WTC11 (cell line): Measurements from ENCODE around the gene ZNF48. TPM values are rescaled to one million over a fixed set of nuclear protein-coding genes. Genes with fewer than 3 reads are reported as not detected.

Experiments used
- ATAC-seq: fragments of 200-7000 bp; cut with Tn5 transposase; 2 replicates; pipeline ENCODE4 v1.10.0; 2021; ENCODE audit warnings: mild to moderate bottlenecking, moderate library complexity
- CTCF ChIA-PET: fragments of 300-600 bp; sonication (Branson Sonifier 250); formaldehyde crosslinking; loops from one replicate; lab custom pipeline; 2021; ENCODE audit warnings: antibody characterized with exemption; lab: Charles Lee
- POLR2A ChIA-PET: fragments of 350-600 bp; sonication (Branson Sonifier 250); formaldehyde crosslinking; loops from one replicate; lab custom pipeline; 2021; ENCODE audit warnings: antibody characterized with exemption; lab: Charles Lee
- DNase-seq: peaks from one replicate; pipeline ENCODE4 v3.0.0; 2021; ENCODE audit warnings: low spot score
- H3K27ac Mint-ChIP-seq: 2 replicates; pipeline ENCODE4 v1.8.0; 2021; ENCODE audit warnings: mixed read lengths
- H3K27me3 Mint-ChIP-seq: 2 replicates; pipeline ENCODE4 v1.8.0; 2021; ENCODE audit warnings: low read depth, mild to moderate bottlenecking, moderate library complexity, mixed read lengths
- H3K36me3 Mint-ChIP-seq: 2 replicates; pipeline ENCODE4 v1.8.0; 2021; ENCODE audit warnings: mixed read lengths
- H3K4me1 Mint-ChIP-seq: 2 replicates; pipeline ENCODE4 v1.8.0; 2022; ENCODE audit warnings: mixed read lengths
- H3K4me3 Mint-ChIP-seq: 2 replicates; pipeline ENCODE4 v1.8.0; 2021; ENCODE audit warnings: mild to moderate bottlenecking, moderate library complexity, mixed read lengths
- H3K9me3 Mint-ChIP-seq: 2 replicates; pipeline ENCODE4 v1.8.0; 2021; ENCODE audit warnings: mixed read lengths
- CREB1 ChIP-seq: sonication (generic); formaldehyde crosslinking; IDR thresholded peaks from 2 replicates; pipeline ENCODE4 v1.8.0; 2023; ENCODE audit warnings: mild to moderate bottlenecking, missing genetic modification reagents
- EMX1 ChIP-seq: fragments of 250-450 bp; sonication (Bioruptor Pico); IDR thresholded peaks from 2 replicates; pipeline ENCODE4 v1.8.0; 2021; ENCODE audit warnings: mild to moderate bottlenecking
- FOXK1 ChIP-seq: sonication (generic); formaldehyde crosslinking; IDR thresholded peaks from 2 replicates; pipeline ENCODE4 v1.8.0; 2022; ENCODE audit warnings: mild to moderate bottlenecking, moderate library complexity, missing genetic modification reagents
- MXD4 ChIP-seq: fragments of 250-450 bp; sonication (Bioruptor Pico); IDR thresholded peaks from 2 replicates; pipeline ENCODE4 v1.8.0; 2021; ENCODE audit warnings: mild to moderate bottlenecking, moderate library complexity, borderline replicate concordance
- RORB ChIP-seq: fragments of 250-450 bp; sonication (Bioruptor Pico); IDR thresholded peaks from 2 replicates; pipeline ENCODE4 v1.9.0; 2021; ENCODE audit warnings: mild to moderate bottlenecking
- SMAD3 ChIP-seq: sonication (generic); formaldehyde crosslinking; IDR thresholded peaks from 2 replicates; pipeline ENCODE4 v1.8.0; 2022; ENCODE audit warnings: missing genetic modification reagents, mild to moderate bottlenecking, borderline replicate concordance
- SOX15 ChIP-seq: fragments of 250-450 bp; sonication (Bioruptor Pico); IDR thresholded peaks from 2 replicates; pipeline ENCODE4 v1.9.0; 2021; ENCODE audit warnings: mild to moderate bottlenecking
- ZNF219 ChIP-seq: sonication (generic); formaldehyde crosslinking; IDR thresholded peaks from 2 replicates; pipeline ENCODE4 v1.8.0; 2023; ENCODE audit warnings: missing genetic modification reagents, mild to moderate bottlenecking, borderline replicate concordance
- ZNF232 ChIP-seq: sonication (generic); formaldehyde crosslinking; IDR thresholded peaks from 2 replicates; pipeline ENCODE4 v1.8.0; 2022; ENCODE audit warnings: mild to moderate bottlenecking, missing genetic modification reagents
- ZNF416 ChIP-seq: fragments of 250-450 bp; sonication (Bioruptor Pico); IDR thresholded peaks from 2 replicates; pipeline ENCODE4 v1.9.0; 2021; ENCODE audit warnings: mild to moderate bottlenecking, inconsistent platforms
- total RNA-seq: library from RNA; stranded (reverse); gene quantifications from 3 replicates; pipeline ENCODE4 v1.2.3, GENCODE V29; 2021
- TF ChIP-seq, protein P1 (sequence below): sonication (generic); formaldehyde crosslinking; IDR thresholded peaks from 2 replicates; pipeline ENCODE4 v1.8.1; 2022; ENCODE audit warnings: missing genetic modification reagents, borderline replicate concordance
- TF ChIP-seq, protein P2 (sequence below): sonication (generic); formaldehyde crosslinking; IDR thresholded peaks from 2 replicates; pipeline ENCODE4 v1.8.0; 2023; ENCODE audit warnings: missing genetic modification reagents, mild to moderate bottlenecking, borderline replicate concordance
- TF ChIP-seq, protein P3 (sequence below): sonication (generic); formaldehyde crosslinking; IDR thresholded peaks from 2 replicates; pipeline ENCODE4 v1.8.1; 2023; ENCODE audit warnings: mild to moderate bottlenecking, missing genetic modification reagents
- TF ChIP-seq, protein P4 (sequence below): sonication (generic); formaldehyde crosslinking; IDR thresholded peaks from 2 replicates; pipeline ENCODE4 v1.8.0; 2022; ENCODE audit warnings: mild to moderate bottlenecking, missing genetic modification reagents
- TF ChIP-seq, protein P5 (sequence below): fragments of 250-450 bp; sonication (Bioruptor Pico); IDR thresholded peaks from 2 replicates; pipeline ENCODE4 v1.9.0; 2021; ENCODE audit warnings: mild to moderate bottlenecking, borderline replicate concordance

Gene ZNF48
- total RNA-seq, 1 experiment from 2014 or later: 39.3 TPM

DNA sequence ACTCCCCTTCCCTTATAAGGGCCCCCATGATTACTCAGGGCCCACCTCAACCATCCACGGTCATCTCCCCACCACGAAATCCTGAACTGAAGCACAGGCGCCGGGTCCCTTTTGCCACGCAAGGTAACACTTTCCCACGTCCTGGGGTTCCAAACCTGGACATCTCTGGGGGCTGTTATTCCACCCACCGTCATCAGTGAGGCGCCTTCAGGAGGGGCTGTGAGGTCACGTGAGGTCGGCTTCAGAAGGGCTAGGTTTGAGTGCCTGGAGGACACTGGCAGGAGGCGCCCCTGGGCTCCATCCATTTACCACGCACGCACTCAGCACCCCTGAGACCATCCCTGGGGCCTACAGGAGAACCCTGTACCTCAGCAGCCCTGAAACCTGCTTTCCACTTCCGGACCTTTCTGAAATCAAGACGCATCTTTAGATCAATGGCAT lies 44.2 kb upstream of the ZNF48 start (continued):
- TF ChIP-seq, protein P1, sequence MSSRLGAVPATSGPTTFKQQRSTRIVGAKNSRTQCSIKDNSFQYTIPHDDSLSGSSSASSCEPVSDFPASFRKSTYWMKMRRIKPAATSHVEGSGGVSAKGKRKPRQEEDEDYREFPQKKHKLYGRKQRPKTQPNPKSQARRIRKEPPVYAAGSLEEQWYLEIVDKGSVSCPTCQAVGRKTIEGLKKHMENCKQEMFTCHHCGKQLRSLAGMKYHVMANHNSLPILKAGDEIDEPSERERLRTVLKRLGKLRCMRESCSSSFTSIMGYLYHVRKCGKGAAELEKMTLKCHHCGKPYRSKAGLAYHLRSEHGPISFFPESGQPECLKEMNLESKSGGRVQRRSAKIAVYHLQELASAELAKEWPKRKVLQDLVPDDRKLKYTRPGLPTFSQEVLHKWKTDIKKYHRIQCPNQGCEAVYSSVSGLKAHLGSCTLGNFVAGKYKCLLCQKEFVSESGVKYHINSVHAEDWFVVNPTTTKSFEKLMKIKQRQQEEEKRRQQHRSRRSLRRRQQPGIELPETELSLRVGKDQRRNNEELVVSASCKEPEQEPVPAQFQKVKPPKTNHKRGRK (CRISPR knock-in tag): no peak
- TF ChIP-seq CREB1 (CRISPR knock-in tag) (no peak), EMX1 (CRISPR knock-in tag) (no peak), FOXK1 (no peak), ZNF232 (CRISPR knock-in tag) (no peak), SMAD3 (CRISPR knock-in tag) (no peak), MXD4 (CRISPR knock-in tag) (no peak)
- TF ChIP-seq, protein P2, sequence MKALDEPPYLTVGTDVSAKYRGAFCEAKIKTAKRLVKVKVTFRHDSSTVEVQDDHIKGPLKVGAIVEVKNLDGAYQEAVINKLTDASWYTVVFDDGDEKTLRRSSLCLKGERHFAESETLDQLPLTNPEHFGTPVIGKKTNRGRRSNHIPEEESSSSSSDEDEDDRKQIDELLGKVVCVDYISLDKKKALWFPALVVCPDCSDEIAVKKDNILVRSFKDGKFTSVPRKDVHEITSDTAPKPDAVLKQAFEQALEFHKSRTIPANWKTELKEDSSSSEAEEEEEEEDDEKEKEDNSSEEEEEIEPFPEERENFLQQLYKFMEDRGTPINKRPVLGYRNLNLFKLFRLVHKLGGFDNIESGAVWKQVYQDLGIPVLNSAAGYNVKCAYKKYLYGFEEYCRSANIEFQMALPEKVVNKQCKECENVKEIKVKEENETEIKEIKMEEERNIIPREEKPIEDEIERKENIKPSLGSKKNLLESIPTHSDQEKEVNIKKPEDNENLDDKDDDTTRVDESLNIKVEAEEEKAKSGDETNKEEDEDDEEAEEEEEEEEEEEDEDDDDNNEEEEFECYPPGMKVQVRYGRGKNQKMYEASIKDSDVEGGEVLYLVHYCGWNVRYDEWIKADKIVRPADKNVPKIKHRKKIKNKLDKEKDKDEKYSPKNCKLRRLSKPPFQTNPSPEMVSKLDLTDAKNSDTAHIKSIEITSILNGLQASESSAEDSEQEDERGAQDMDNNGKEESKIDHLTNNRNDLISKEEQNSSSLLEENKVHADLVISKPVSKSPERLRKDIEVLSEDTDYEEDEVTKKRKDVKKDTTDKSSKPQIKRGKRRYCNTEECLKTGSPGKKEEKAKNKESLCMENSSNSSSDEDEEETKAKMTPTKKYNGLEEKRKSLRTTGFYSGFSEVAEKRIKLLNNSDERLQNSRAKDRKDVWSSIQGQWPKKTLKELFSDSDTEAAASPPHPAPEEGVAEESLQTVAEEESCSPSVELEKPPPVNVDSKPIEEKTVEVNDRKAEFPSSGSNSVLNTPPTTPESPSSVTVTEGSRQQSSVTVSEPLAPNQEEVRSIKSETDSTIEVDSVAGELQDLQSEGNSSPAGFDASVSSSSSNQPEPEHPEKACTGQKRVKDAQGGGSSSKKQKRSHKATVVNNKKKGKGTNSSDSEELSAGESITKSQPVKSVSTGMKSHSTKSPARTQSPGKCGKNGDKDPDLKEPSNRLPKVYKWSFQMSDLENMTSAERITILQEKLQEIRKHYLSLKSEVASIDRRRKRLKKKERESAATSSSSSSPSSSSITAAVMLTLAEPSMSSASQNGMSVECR (CRISPR knock-in tag): no peak

DNA sequence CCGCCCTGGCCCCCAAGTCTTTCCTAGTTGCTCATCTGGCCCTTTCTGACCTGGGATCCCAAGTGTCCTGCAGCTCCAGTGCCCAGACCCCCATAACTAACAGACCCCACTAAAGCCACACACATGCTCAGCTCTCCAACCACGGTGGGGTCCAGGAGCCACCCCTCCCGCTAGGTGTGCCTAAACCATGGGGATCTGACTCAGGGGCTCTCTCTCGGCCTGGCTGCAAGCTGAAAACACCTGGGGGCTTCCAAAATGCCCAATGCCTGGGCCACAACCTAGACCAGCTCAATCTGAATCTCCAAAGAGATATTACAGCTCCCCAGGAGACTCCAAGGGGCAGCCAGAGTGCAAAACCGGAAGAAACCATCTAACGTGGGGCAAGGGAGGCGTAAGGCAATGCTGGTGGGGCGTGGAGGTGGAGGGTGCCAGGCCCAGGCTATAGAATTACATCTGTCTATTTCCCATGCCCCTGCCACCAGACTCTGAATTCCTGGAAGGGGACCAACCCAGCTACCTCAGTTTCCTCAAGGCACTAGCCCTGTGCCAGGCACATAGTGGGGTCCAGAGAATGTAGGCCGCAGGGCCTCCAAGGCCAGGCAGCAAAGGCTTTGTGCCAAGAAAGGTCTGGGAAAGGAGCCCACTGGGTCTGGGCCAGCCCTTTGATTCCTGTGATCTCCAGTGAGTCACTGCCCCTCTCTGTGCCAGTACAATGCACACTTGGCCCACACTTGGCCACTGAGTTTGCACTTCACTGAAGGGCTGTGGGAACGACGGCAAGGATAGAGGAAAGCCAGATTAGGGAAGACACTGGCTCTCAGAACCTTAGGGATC lies 43.4 kb upstream of the ZNF48 start:
- ATAC-seq: no peak
- Mint-ChIP-seq H3K9me3 (no peaks in the 10 kb centered on the region), H3K27ac (no peak overlapping the region)
- TF ChIP-seq, protein P2 (CRISPR knock-in tag): no peak
- TF ChIP-seq, protein P3, sequence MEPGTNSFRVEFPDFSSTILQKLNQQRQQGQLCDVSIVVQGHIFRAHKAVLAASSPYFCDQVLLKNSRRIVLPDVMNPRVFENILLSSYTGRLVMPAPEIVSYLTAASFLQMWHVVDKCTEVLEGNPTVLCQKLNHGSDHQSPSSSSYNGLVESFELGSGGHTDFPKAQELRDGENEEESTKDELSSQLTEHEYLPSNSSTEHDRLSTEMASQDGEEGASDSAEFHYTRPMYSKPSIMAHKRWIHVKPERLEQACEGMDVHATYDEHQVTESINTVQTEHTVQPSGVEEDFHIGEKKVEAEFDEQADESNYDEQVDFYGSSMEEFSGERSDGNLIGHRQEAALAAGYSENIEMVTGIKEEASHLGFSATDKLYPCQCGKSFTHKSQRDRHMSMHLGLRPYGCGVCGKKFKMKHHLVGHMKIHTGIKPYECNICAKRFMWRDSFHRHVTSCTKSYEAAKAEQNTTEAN: no peak
- no peak for TF ChIP-seq ZNF416 (CRISPR knock-in tag)
- no peak for TF ChIP-seq ZNF219
- TF ChIP-seq RORB (CRISPR knock-in tag): no peak
- TF ChIP-seq, protein P4, sequence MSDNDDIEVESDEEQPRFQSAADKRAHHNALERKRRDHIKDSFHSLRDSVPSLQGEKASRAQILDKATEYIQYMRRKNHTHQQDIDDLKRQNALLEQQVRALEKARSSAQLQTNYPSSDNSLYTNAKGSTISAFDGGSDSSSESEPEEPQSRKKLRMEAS (CRISPR knock-in tag): no peak
- no peak for TF ChIP-seq SOX15 (CRISPR knock-in tag)
- TF ChIP-seq, protein P5, sequence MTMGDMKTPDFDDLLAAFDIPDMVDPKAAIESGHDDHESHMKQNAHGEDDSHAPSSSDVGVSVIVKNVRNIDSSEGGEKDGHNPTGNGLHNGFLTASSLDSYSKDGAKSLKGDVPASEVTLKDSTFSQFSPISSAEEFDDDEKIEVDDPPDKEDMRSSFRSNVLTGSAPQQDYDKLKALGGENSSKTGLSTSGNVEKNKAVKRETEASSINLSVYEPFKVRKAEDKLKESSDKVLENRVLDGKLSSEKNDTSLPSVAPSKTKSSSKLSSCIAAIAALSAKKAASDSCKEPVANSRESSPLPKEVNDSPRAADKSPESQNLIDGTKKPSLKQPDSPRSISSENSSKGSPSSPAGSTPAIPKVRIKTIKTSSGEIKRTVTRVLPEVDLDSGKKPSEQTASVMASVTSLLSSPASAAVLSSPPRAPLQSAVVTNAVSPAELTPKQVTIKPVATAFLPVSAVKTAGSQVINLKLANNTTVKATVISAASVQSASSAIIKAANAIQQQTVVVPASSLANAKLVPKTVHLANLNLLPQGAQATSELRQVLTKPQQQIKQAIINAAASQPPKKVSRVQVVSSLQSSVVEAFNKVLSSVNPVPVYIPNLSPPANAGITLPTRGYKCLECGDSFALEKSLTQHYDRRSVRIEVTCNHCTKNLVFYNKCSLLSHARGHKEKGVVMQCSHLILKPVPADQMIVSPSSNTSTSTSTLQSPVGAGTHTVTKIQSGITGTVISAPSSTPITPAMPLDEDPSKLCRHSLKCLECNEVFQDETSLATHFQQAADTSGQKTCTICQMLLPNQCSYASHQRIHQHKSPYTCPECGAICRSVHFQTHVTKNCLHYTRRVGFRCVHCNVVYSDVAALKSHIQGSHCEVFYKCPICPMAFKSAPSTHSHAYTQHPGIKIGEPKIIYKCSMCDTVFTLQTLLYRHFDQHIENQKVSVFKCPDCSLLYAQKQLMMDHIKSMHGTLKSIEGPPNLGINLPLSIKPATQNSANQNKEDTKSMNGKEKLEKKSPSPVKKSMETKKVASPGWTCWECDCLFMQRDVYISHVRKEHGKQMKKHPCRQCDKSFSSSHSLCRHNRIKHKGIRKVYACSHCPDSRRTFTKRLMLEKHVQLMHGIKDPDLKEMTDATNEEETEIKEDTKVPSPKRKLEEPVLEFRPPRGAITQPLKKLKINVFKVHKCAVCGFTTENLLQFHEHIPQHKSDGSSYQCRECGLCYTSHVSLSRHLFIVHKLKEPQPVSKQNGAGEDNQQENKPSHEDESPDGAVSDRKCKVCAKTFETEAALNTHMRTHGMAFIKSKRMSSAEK (CRISPR knock-in tag): no peak
- TF ChIP-seq, all 79 proteins: peak for 0
- CTCF ChIA-PET: interaction anchor here (0.9 kb wide), 1 partner anchor 264 kb away, joined by 3 read pairs; no protein-coding TSS in a partner anchor
- POLR2A ChIA-PET: no interaction called here
- Mint-ChIP-seq H3K27me3 (no peaks in the 10 kb centered on the region), H3K36me3 (peaks cover 28% of the 10 kb centered on the region), H3K4me1 (peaks cover 15% of the 10 kb centered on the region), H3K4me3 (no peak overlapping the region)
- no peak for DNase-seq
